H1 (cell line): Measurements from ENCODE around the gene ZNF286A.
"Not testable (repeated sequence)": the region's sequence is repeated elsewhere in the genome, so short reads cannot be mapped to it uniquely, and the experiment has no call there.

Experiments used
- CTCF ChIP-seq, 3 experiments: IDR thresholded peaks; 1 replicate in 2 of 3; 2 replicates in 1 of 3; pipeline versions ENCODE4 v1.5.1 to v1.6.1; 2011; ENCODE audit warnings: low read length in 3 of 3, mild to moderate bottlenecking in 3 of 3, inconsistent platforms in 2 of 3, low read depth in 1 of 3, moderate library complexity in 1 of 3; ENCODE audit not compliant: insufficient read depth in 1 of 3; ENCODE audit errors: control extremely low read depth in 1 of 3
- EZH2 ChIP-seq: fragments of 200-600 bp; sonication (generic); IDR thresholded peaks from 2 replicates; pipeline ENCODE4 v1.7.1; 2012; ENCODE audit warnings: low read depth, mild to moderate bottlenecking, moderate library complexity, low read length, inconsistent platforms; ENCODE audit not compliant: severe bottlenecking
- FOSL1 ChIP-seq: IDR thresholded peaks from 2 replicates; pipeline ENCODE4 v1.6.1; 2011; ENCODE audit warnings: mild to moderate bottlenecking, low read depth, low read length, moderate library complexity; ENCODE audit not compliant: insufficient read depth
- GABPA ChIP-seq: IDR thresholded peaks from 2 replicates; pipeline ENCODE4 v1.6.1; 2011; ENCODE audit warnings: mild to moderate bottlenecking, low read length, moderate library complexity, borderline replicate concordance; ENCODE audit not compliant: insufficient read depth
- KDM1A ChIP-seq: fragments of 200-600, 300-600 bp; sonication (generic); IDR thresholded peaks from 2 replicates; pipeline ENCODE4 v1.7.1; 2016; ENCODE audit warnings: mild to moderate bottlenecking, low read length, borderline replicate concordance
- POLR2A ChIP-seq, 2 experiments: IDR thresholded peaks; 1 replicate in 1 of 2; 2 replicates in 1 of 2; pipeline ENCODE4 v1.6.1; 2011; ENCODE audit warnings: low read depth in 2 of 2, low read length in 2 of 2, mild to moderate bottlenecking in 2 of 2; ENCODE audit errors: control extremely low read depth in 1 of 2
- POLR2AphosphoS5 ChIP-seq: IDR thresholded peaks from 2 replicates; pipeline ENCODE4 v1.6.1; 2011; ENCODE audit warnings: low read depth, low read length
- SIRT6 ChIP-seq: IDR thresholded peaks from one replicate; pipeline ENCODE4 v1.7.1; 2012; ENCODE audit warnings: low read length, inconsistent platforms
- USF2 ChIP-seq: IDR thresholded peaks from 2 replicates; pipeline ENCODE4 v1.6.1; 2011; ENCODE audit warnings: low read length, improper control_type of control experiment
- ZNF274 ChIP-seq: IDR thresholded peaks from 2 replicates; pipeline ENCODE4 v1.7.0; 2012; ENCODE audit warnings: low read length, borderline replicate concordance; ENCODE audit errors: extremely low read depth

- TF ChIP-seq EZH2; POLR2AphosphoS5; KDM1A; USF2; ZNF274; FOSL1; POLR2A (IDR thresholded peaks at IDR 0.05; ENCODE audit: control extremely low read depth in 1 of 2, low read depth in 2 of 2, low read length in 2 of 2); SIRT6; CTCF (IDR thresholded peaks at IDR 0.05; ENCODE audit: control extremely low read depth in 1 of 3, insufficient read depth in 1 of 3, low read depth in 1 of 3, low read length in 3 of 3); GABPA: not testable (repeated sequence)
These were observed 33.7 kb downstream of the ZNF286A start for GRCh38 chr17:15733174-15733789.
